ENCODE data around the gene ANKRD13A. TPM values are rescaled to one million over a fixed set of nuclear protein-coding genes. Genes with fewer than 3 reads are reported as not detected.

ANKRD13A gene
- total and polyA plus RNA-seq, 8 donors = 13.0 to 150 (median 34.4) TPM

DNA sequence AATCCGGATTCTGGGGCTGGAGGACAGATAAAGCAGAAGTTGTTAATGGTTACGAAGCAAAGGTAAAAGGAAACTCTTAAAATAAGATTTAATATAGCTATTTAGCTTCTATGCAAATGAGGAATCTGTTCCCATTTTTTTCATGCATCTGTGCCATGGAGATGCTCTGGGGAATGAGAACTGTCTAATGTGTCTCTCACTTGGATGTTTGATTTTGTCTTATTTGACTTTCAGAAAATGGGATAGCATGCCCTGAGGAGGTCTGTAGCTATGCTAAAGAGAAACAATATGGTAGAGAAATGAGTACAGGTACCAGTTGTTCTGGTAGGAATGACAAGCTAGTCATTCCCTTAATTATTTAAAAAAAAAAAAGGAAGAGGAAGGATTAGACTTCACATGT, 24.8 kb downstream of the ANKRD13A start:
- WGBS, 5 donors = 80 to 87% (median 85%) methylated on average over 2 of the region's 2 CpGs
- H3K4me3 ChIP-seq = no peak overlapping the region
- intact Hi-C loops (cut with DNase I; ENCODE audit: low total_unique reads) = no loop called here
- DNase-seq = no peak
- no peak for TF ChIP-seq EP300 (IDR thresholded peaks at IDR 0.05)
- TF ChIP-seq POLR2A (IDR thresholded peaks at IDR 0.05) = no peak
- no peak for TF ChIP-seq POLR2AphosphoS5 (IDR thresholded peaks at IDR 0.05)
- TF ChIP-seq, protein P1, sequence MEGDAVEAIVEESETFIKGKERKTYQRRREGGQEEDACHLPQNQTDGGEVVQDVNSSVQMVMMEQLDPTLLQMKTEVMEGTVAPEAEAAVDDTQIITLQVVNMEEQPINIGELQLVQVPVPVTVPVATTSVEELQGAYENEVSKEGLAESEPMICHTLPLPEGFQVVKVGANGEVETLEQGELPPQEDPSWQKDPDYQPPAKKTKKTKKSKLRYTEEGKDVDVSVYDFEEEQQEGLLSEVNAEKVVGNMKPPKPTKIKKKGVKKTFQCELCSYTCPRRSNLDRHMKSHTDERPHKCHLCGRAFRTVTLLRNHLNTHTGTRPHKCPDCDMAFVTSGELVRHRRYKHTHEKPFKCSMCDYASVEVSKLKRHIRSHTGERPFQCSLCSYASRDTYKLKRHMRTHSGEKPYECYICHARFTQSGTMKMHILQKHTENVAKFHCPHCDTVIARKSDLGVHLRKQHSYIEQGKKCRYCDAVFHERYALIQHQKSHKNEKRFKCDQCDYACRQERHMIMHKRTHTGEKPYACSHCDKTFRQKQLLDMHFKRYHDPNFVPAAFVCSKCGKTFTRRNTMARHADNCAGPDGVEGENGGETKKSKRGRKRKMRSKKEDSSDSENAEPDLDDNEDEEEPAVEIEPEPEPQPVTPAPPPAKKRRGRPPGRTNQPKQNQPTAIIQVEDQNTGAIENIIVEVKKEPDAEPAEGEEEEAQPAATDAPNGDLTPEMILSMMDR (IDR thresholded peaks at IDR 0.05) = no peak
- H3K4me1 ChIP-seq = peaks cover 9 to 25% (median 17%) of the 10 kb centered on the region in 4 donors
- no peaks in the 10 kb centered on the region for H3K27me3 ChIP-seq
- H3K27ac ChIP-seq = peak overlapping the region in 3 of 5 donors; percentile 1 to 60 (median 31)
- no peaks in the 10 kb centered on the region for H3K9me3 ChIP-seq
- peaks cover 50 to 100% (median 94%) of the 10 kb centered on the region in 4 donors for H3K36me3 ChIP-seq

DNA sequence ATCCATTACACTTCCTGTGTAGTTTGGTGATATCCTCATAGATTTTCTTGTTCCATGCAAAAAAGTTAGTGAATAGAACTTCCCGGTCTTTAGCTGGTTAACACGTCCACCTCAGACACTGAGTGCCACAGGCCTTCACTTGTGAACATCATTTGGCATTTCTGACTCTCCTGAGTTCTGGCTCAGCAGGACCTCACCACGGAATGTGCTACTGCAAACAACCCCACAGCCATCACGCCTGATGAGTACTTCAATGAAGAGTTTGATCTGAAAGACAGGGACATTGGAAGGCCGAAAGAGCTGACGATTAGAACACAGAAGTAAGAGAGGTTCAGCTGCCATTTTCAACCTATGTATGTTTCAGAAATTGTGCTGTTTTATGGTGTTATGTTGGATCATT, 29.1 kb downstream of the ANKRD13A start:
- Histone ChIP-seq H3K4me1 (peaks cover 4 to 19% (median 15%) of the 10 kb centered on the region in 4 donors), H3K27ac (no peak overlapping the region), H3K36me3 (peaks cover 37 to 98% (median 93%) of the 10 kb centered on the region in 4 donors), H3K9me3 (no peaks in the 10 kb centered on the region), H3K4me3 (no peak overlapping the region), H3K27me3 (no peaks in the 10 kb centered on the region)
- no peak for TF ChIP-seq EP300 (IDR thresholded peaks at IDR 0.05)
- no peak for TF ChIP-seq POLR2A (IDR thresholded peaks at IDR 0.05)
- TF ChIP-seq POLR2AphosphoS5 (IDR thresholded peaks at IDR 0.05) = no peak
- TF ChIP-seq, protein P1 (IDR thresholded peaks at IDR 0.05) = no peak
- no peak for DNase-seq
- 80 to 87% (median 84%) methylated on average over 6 of the region's 6 CpGs for WGBS, 5 donors
- intact Hi-C loops (cut with DNase I; ENCODE audit: low total_unique reads) = no loop called here

DNA sequence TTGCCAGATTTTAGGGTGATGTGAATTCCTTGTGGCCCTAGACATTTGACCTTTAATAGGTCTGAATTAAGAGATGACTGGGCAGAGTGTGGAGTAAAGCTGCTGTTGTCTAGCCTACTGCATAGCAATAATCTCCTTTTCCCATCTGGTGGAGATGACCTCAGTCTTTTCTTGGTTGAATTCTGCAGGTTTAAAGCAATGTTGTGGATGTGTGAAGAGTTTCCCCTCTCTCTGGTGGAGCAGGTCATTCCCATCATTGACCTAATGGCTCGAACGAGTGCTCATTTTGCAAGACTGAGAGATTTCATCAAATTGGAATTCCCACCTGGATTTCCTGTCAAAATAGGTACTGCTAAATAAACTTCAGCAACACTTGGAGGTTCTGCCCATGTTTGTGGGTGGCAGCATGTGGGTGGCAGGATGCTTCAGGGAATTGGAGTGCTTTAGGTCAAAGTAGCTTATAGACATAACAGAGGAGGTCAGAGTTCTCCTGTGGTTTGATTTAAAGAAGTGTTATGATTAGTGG, 30.1 kb downstream of the ANKRD13A start:
- peaks cover 0 to 9% (median 8%) of the 10 kb centered on the region in 4 donors for H3K4me1 ChIP-seq
- H3K9me3 ChIP-seq = no peaks in the 10 kb centered on the region
- intact Hi-C loops (cut with DNase I; ENCODE audit: low total_unique reads) = no loop called here
- H3K27me3 ChIP-seq = no peaks in the 10 kb centered on the region
- no peak for DNase-seq
- TF ChIP-seq, protein P1 (IDR thresholded peaks at IDR 0.05) = no peak
- no peak for TF ChIP-seq EP300 (IDR thresholded peaks at IDR 0.05)
- TF ChIP-seq POLR2AphosphoS5 (IDR thresholded peaks at IDR 0.05) = no peak
- no peak for TF ChIP-seq POLR2A (IDR thresholded peaks at IDR 0.05)
- 86 to 100% (median 93%) methylated on average over 2 of the region's 2 CpGs for WGBS, 5 donors
- no peak overlapping the region for H3K27ac ChIP-seq
- no peak overlapping the region for H3K4me3 ChIP-seq
- peaks cover 38 to 98% (median 96%) of the 10 kb centered on the region in 4 donors for H3K36me3 ChIP-seq

DNA sequence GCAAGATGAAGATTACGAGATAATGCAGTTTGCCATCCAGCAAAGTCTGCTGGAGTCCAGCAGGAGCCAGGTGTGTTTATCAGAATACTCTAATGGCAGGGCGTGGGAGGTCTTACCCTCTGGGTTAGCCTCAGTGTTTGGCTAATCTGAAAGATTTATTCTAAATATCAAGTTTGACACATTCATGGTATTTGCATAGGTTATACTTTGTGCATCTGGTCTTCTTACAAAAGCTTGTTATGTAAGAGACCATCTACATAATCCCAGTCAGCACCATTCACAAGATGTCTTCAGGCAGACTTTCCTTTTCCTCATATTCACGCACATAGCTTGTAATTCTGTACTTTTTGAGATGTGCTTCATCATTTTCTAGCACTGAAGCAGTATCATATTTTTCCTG, 34.7 kb downstream of the ANKRD13A start:
- Histone ChIP-seq H3K9me3 (no peaks in the 10 kb centered on the region), H3K27ac (no peak overlapping the region), H3K4me3 (no peak overlapping the region), H3K4me1 (peaks cover 7 to 21% (median 10%) of the 10 kb centered on the region in 4 donors), H3K27me3 (no peaks in the 10 kb centered on the region), H3K36me3 (peaks cover 34 to 96% (median 95%) of the 10 kb centered on the region in 4 donors)
- TF ChIP-seq, protein P1 (IDR thresholded peaks at IDR 0.05) = no peak
- TF ChIP-seq POLR2AphosphoS5 (IDR thresholded peaks at IDR 0.05) (no peak), EP300 (IDR thresholded peaks at IDR 0.05) (no peak), POLR2A (IDR thresholded peaks at IDR 0.05) (no peak)
- no peak for DNase-seq
- 88 to 91% (median 89%) methylated on average over 3 of the region's 3 CpGs for WGBS, 5 donors
- intact Hi-C loops (cut with DNase I; ENCODE audit: low total_unique reads) = no loop called here

Measured in stomach (tissue), 9 donors.